Caki2 (cell line): ENCODE results near the gene DENND4C. TPM values are rescaled to one million over a fixed set of nuclear protein-coding genes. Genes with fewer than 3 reads are reported as not detected.

Source experiments
- total RNA-seq: library from RNA; depleted of rRNA; stranded (reverse); fragments of >200 nt; shearing (Covaris generic); gene quantifications from 2 replicates; pipeline ENCODE4 v1.2.3, GENCODE V29; 2014; ENCODE audit warnings: low replicate concordance; rRNA removed

DENND4C gene
- total RNA-seq, 1 experiment from 2014 or later, result 22.6 TPM

Other genes with a start within 250 kb of the DENND4C start
- not detected in 2 replicates for gene SAXO1, start 197.5 kb upstream of the DENND4C start, total RNA-seq
- gene RRAGA, start 181.3 kb upstream of the DENND4C start, total RNA-seq, result 101 and 103 TPM in 2 replicates
- 16.7 and 17.0 TPM in 2 replicates for gene HAUS6, start 127.8 kb upstream of the DENND4C start, total RNA-seq
- gene PLIN2, start 103.2 kb upstream of the DENND4C start, total RNA-seq, result 63.1 and 74.5 TPM in 2 replicates
- 1,194 and 1,509 TPM in 2 replicates for gene RPS6, start 149.5 kb downstream of the DENND4C start, total RNA-seq
- 1.7 and 1.9 TPM in 2 replicates for gene ACER2, start 178.3 kb downstream of the DENND4C start, total RNA-seq